WI38 (cell line): ENCODE measurements around the gene CACNA2D3.

Source experiments
- H3K4me3 ChIP-seq: 2 replicates; pipeline ENCODE4 v1.5.1; 2011; ENCODE audit warnings: low read depth, mild to moderate bottlenecking, control low read depth, low read length
- CTCF ChIP-seq: IDR thresholded peaks from 2 replicates; pipeline ENCODE4 v1.5.1; 2012; ENCODE audit warnings: low read depth, mild to moderate bottlenecking, control low read depth, low read length

CACNA2D3 gene

GRCh38 chr3:54572197-54572895 lies 450.0 kb downstream of the CACNA2D3 start:
- no peak for TF ChIP-seq CTCF
- no peak overlapping the region for H3K4me3 ChIP-seq

- TF ChIP-seq CTCF, result no peak
- H3K4me3 ChIP-seq, result no peak overlapping the region
Measured at GRCh38 chr3:54573858-54574257, 451.5 kb downstream of the CACNA2D3 start.

GRCh38 chr3:54574906-54575617 lies 452.7 kb downstream of the CACNA2D3 start:
- TF ChIP-seq CTCF, result no peak
- no peak overlapping the region for H3K4me3 ChIP-seq

GRCh38 chr3:54575618-54575960 lies 453.2 kb downstream of the CACNA2D3 start:
- no peak for TF ChIP-seq CTCF
- no peak overlapping the region for H3K4me3 ChIP-seq

GRCh38 chr3:54577313-54577712 lies 455.0 kb downstream of the CACNA2D3 start:
- TF ChIP-seq CTCF, result no peak

GRCh38 chr3:54578417-54578816 lies 456.1 kb downstream of the CACNA2D3 start:
- no peak overlapping the region for H3K4me3 ChIP-seq
- TF ChIP-seq CTCF, result no peak

More at GRCh38 chr3:54577313-54577712, 455.0 kb downstream of the CACNA2D3 start:
- H3K4me3 ChIP-seq, result no peak overlapping the region

- H3K4me3 ChIP-seq, result no peak overlapping the region
- TF ChIP-seq CTCF, result no peak
Measured at GRCh38 chr3:54580453-54580852, 458.1 kb downstream of the CACNA2D3 start.
